Forelimb muscle (tissue), 1 donor: ENCODE results near the gene TSPAN10. TPM values are rescaled to one million over a fixed set of nuclear protein-coding genes. Genes with fewer than 3 reads are reported as not detected.

Experiments
- DNase-seq: peaks from one replicate; pipeline ENCODE4 v3.0.0-alpha.2; 2013; ENCODE audit warnings: low read depth
- polyA plus RNA-seq: library from polyadenylated mRNA; unstranded; fragments of 120-200 nt; gene quantifications from one replicate; pipeline ENCODE4 v1.2.1, GENCODE V29; 2013; ENCODE audit not compliant: insufficient read length

Gene TSPAN10
- polyA plus RNA-seq, 1 donor = 1.2 TPM

DNA sequence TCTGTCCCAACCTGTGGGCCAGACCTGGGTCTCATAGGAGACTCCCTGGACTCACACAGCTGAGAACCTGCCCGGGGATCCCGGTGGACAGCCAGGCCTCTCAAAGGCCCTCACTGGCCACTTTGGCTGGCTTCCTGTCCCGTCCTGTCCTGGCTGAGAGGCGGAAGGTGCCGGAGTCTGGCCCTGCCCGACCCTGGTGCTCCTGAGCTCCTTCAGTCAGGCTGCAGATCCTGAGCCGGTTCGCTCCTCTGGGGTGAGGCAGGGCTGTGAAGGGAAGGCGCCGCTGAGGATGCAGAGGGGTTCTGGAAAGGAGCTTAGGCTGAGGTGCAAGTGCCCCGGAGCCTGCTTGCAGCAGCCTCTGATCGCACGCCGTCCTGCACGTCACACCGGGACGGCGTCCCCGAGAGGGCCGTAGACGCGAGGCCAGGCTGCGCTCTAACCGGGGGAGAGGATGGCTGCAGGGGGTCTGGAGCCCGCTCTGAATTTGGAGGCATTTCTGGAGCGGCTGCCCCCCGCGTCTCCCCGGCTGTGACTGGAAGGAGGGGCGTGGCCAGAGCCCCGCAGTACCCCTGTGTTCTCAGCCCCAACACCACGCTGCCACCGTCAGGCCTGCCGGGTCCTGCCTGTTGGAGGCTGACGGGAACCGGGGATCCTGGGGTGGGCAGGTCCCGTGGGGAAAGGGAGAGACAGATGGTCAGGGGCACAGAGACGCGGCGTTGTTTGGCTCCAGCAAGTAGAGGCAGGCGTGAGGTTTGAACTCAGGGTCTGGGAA is 51.0 kb downstream of the TSPAN10 start:
- DNase-seq = no peak

DNA sequence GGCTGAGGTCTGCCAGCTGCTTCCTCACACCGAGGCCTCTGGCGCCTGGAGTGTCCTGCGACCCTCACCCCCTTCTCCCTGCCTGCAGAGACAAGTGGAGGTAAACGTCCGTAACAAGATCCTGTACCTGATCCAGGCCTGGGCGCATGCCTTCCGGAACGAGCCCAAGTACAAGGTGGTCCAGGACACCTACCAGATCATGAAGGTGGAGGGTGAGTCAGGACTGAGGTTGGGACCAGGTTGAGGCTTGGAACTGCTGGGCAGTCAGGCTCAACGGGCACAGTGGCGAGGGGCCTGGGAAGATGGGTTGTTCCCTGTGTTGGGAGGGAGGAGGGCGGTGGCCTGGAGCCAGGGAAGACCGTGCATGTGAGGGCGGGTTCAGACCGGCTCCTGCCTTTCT is 51.6 kb downstream of the TSPAN10 start:
- no peak for DNase-seq

DNA sequence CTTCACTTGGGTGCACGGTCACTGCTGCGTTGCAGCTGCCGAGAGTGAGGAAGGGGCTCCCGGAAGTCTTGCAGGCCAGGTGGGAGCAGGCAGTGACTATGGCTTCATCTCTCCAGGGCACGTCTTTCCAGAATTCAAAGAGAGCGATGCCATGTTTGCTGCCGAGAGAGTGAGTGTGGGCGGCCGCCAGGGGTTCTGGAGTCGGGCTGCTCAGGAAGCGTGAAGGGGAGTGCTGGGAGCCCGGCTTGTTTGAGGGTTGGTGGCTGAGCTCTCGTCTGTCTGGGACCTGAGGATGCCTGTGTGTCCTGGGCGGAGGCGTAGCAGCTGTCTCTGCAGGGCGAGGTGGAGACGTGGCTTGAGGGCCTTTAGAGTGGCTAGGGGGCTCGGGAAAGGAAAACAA is 53.1 kb downstream of the TSPAN10 start:
- no peak for DNase-seq

DNA sequence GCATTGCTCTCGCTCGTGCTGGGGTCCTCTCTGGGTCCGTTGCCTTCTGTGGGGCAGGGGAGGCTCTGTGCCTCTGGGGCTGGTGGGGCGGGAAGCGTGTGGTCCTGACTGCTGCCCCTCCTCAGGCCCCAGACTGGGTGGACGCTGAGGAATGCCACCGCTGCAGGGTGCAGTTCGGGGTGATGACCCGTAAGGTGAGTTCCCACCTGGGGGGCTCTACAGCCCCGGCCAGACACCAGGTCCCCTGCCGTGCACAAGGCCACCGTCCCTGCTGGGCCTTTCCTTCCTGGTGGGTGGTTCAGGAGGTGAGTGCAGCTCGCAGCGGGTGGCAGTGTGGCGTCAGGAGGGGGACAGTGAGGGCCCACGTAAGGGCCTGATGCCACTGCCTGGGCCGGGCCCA is 53.6 kb downstream of the TSPAN10 start:
- no peak for DNase-seq

DNA sequence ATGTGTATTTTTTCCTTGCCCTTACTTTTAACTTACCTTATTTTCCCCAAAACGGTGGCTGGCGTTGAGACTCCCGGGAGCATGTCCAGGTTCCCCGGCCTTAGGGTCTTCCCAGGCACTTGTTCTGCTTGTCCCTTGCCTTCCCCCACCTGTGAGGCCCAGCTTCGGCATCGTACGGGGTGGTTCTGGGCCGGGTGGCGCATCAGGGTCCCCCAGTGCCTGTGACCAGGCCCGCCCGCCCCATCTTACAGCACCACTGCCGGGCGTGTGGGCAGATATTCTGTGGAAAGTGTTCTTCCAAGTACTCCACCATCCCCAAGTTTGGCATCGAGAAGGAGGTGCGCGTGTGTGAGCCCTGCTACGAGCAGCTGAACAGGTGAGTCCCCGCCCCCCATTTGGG is 54.2 kb downstream of the TSPAN10 start:
- no peak for DNase-seq

DNA sequence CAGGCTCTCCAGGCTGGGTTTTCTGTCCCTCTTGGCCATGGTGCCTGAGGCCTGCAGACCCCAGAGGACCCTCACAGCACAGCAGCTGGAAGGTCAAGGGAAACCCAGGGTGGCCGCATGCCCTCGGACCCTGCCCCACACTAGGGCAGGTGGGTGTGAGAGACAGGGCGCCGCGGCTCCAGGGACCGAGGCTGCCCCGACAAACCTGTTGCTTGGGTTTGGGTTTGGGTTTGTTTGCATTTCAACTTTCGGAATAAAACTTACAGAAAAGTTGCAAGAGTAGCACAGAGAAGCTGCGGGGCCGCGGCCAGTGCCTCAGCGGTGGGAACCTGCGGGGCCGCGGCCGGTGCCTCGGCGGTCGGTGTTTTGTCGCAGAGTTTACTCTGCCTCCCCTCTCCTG is 54.6 kb downstream of the TSPAN10 start:
- no peak for DNase-seq

DNA sequence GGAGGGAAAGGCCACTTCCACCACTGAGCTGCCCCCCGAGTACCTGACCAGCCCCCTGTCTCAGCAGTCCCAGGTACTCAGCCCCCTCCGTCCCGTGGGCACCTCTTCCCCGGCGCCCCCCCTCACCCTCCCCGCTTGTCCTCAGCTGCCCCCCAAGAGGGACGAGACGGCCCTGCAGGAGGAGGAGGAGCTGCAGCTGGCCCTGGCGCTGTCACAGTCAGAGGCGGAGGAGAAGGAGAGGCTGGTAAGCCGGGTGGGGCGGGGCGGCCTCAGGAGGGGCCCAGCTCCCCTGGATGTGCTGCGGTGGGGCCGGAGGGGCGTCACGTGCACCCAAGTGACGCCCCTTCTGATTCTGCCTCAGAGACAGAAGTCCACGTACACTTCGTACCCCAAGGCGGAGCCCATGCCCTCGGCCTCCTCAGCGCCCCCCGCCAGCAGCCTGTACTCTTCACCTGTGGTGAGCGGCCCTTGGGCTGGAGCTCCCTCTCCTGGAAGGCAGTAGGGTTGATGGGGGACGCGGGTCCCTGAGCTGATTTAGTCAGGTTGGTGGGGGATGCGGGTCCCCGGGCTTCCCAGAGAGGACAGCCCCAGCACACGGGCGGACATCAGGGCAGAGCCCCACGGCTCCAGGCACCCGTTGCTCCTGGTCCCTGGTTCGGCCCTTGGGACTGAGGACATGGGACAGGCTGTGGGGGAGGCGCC is 56.7 kb downstream of the TSPAN10 start:
- no peak for DNase-seq

DNA sequence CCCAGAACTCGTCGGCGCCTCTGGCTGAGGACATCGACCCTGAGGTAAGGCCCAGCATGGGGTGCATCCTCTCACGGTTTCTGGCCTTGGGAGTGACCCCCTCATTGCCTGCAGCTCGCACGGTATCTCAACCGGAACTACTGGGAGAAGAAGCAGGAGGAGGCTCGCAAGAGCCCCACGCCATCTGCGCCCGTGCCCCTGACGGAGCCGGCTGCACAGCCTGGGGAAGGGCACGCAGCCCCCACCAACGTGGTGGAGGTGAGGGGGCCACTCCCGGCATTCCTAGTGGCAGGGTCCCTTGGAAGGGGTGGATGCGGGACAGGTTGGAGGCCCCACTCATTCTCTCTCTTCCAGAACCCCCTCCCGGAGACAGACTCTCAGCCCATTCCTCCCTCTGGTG is 57.8 kb downstream of the TSPAN10 start:
- DNase-seq = no peak

DNA sequence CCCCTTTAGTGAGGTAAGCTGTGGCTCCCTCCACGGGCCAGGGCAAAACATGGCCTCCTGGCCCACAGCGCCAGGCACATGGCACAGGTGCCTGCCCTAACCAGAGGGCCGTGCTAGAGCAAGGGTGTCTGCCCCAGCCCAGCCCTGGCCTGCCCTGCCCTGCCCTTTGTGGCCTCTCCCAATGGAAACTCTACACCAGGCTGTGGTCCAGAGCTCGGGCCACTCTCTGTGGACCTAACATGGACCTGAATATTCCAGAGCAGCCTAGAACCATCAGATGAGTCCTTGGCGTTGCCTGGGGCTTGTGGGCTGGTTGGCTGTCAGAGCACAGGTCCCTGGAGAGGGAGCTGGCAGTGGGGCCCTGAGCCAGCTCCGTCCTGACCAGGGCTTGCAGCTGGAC is 58.2 kb downstream of the TSPAN10 start:
- DNase-seq = no peak

DNA sequence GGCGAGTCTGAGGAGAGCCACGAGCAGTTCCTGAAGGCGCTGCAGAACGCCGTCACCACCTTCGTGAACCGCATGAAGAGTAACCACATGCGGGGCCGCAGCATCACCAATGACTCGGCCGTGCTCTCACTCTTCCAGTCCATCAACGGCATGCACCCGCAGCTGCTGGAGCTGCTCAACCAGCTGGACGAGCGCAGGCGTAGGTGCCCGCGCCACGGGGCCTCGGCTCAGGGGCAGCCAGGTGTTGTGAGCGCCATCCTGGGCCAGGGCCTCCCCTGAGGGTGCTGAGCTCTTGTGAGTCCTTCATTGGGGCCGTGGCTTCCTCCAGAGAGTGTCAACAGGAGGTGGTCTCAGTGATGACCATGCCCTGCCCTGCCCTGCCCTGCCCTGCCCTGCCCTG is 58.8 kb downstream of the TSPAN10 start:
- no peak for DNase-seq

DNA sequence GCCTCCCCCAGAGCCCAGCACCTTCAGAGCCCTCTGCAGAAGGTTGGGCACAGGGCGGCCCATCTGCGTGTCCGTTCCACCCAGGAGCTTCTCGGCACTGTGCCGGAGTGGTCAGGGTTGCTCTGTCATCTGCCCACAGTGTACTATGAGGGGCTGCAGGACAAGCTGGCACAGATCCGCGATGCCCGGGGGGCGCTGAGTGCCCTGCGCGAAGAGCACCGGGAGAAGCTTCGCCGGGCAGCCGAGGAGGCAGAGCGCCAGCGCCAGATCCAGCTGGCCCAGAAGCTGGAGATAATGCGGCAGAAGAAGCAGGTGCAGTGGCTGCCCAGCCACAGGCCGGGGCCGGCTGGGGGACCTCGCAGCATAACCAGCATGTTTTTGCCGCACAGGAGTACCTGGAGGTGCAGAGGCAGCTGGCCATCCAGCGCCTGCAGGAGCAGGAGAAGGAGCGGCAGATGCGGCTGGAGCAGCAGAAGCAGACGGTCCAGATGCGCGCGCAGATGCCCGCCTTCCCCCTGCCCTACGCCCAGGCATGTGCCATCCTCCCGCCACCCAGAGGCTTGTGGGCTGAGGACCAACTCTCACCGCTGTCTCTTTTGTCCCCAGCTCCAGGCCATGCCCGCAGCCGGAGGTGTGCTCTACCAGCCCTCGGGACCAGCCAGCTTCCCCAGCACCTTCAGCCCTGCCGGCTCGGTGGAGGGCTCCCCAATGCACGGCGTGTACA is 59.4 kb downstream of the TSPAN10 start:
- DNase-seq = no peak

DNA sequence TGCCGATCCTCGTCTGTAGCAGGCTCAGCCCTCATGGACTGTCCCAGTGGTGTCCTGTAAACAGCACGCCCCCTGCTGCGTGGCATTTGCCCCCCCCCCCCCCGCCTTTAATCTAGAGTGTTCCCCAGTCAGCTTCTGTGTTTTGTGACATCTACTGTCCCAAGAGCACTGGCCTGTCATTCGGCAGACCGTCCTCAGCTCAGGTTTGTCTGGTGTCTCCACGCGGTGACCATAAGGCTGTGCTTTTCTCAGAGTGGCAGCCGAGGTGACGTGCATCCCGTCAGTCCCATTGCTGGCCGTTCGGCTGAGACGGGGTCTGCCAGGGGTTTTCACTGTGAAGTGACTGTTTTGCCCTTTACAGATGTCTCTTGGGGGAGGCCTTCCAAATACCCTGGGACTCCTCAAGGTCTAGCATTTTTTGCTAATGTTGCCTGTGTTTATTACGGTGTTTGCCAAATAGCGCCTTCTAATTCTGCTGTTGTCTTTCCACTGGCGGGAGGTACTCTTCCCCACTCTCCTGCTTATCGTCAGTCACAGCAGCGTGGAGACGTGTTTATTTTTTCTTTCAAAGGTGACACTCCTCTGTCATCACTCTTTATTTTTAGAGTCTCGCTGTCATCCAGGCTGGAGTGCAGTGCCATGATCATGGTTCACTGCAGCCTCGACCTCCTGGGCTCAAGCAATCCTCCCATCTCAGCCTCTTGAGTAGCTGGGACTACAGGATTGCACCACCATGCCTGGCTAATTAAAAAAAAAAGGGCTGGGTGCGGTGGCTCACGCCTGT is 60.5 kb downstream of the TSPAN10 start:
- DNase-seq = no peak

Other genes with a start within 250 kb of the TSPAN10 start
- gene BAHCC1, start 241.7 kb upstream of the TSPAN10 start, polyA plus RNA-seq = 10.8 TPM
- gene ACTG1, start 124.4 kb upstream of the TSPAN10 start, polyA plus RNA-seq = 935 TPM
- 3.7 TPM for gene FSCN2, start 108.8 kb upstream of the TSPAN10 start, polyA plus RNA-seq
- gene FAAP100, start 84.8 kb upstream of the TSPAN10 start, polyA plus RNA-seq = 19.8 TPM
- gene NPLOC4, start 84 bp upstream of the TSPAN10 start, polyA plus RNA-seq = 57.9 TPM
- 3.9 TPM for gene PDE6G, start 19.3 kb downstream of the TSPAN10 start, polyA plus RNA-seq
- 9.4 TPM for gene OXLD1, start 29.4 kb downstream of the TSPAN10 start, polyA plus RNA-seq
- 14.8 TPM for gene CCDC137, start 29.5 kb downstream of the TSPAN10 start, polyA plus RNA-seq
- 28.2 TPM for gene ARL16, start 46.6 kb downstream of the TSPAN10 start, polyA plus RNA-seq
- 48.1 TPM for gene HGS, start 46.8 kb downstream of the TSPAN10 start, polyA plus RNA-seq
- gene MRPL12, start 66.2 kb downstream of the TSPAN10 start, polyA plus RNA-seq = 54.9 TPM
- gene SLC25A10, start 75.1 kb downstream of the TSPAN10 start, polyA plus RNA-seq = 3.5 TPM
- gene GCGR, start 167.0 kb downstream of the TSPAN10 start, polyA plus RNA-seq = not detected
- gene MCRIP1, start 196.1 kb downstream of the TSPAN10 start, polyA plus RNA-seq = 119 TPM
- gene PPP1R27, start 197.9 kb downstream of the TSPAN10 start, polyA plus RNA-seq = 90.6 TPM
- gene P4HB, start 223.3 kb downstream of the TSPAN10 start, polyA plus RNA-seq = 412 TPM
- gene ARHGDIA, start 234.1 kb downstream of the TSPAN10 start, polyA plus RNA-seq = 160 TPM